Caki2 (cell line): ENCODE results near the gene PRR5. TPM values are rescaled to one million over a fixed set of nuclear protein-coding genes. Genes with fewer than 3 reads are reported as not detected.
A peak's percentile ranks its signal among the peaks of the same experiment; 100 is the strongest.

Experiments
- DNase-seq: peaks from one replicate; pipeline ENCODE4 v3.0.0-alpha.2; 2015; ENCODE audit warnings: low read depth
- in situ Hi-C: cut with HindIII; loops from 2 replicates; pipeline ENCODE4 v1.10.0; 2016; ENCODE audit warnings: low sequenced_read_pairs, low pct_unique_long_range_greater_than_20kb, mixed read lengths
- total RNA-seq: library from RNA; depleted of rRNA; stranded (reverse); fragments of >200 nt; shearing (Covaris generic); gene quantifications from 2 replicates; pipeline ENCODE4 v1.2.3, GENCODE V29; 2014; ENCODE audit warnings: low replicate concordance

The PRR5 gene
- total RNA-seq, 1 experiment from 2014 or later, result 65.0 TPM

DNA sequence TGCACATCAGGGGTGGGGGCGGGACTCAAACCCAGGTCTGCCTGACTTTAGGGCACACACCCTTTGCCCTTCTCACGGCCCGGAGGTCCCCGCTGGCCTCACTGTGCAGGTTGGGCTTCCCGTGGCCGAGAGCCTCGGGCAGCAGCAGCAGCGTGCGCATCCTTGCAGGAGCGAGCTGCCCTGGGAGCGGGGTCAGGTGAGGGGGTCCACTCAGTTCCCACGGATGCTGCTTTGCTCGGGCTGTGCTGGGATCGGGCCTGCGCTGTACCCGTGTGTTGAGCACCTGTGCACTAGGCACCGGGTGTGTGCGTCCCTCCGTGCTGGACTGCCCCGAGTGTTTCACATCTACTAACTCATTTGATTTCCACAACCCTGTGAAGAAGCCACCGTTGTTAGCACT lies 25.1 kb downstream of the PRR5 start:
- no peak for DNase-seq
- in situ Hi-C loops, result no loop called here

DNA sequence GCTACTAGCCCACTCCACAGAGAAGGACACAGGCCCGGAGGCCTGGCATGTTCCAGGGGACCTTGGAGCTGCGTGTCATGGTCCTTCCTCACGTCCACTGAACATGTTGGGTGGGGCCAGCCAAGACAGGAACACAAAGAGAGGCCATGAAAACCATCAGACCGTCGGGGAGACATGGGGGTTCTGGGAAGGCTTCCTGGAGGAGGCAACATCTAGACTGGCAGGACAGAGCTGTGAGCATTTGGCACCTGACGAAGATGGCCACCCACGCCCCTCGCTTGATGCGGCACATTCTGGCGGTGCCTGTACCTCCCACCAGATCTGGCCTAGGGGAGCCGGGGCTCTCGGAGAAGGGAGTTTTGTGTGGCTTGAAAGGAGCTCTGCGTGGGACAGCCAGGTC lies 25.7 kb downstream of the PRR5 start:
- in situ Hi-C loops, result no loop called here
- no peak for DNase-seq

DNA sequence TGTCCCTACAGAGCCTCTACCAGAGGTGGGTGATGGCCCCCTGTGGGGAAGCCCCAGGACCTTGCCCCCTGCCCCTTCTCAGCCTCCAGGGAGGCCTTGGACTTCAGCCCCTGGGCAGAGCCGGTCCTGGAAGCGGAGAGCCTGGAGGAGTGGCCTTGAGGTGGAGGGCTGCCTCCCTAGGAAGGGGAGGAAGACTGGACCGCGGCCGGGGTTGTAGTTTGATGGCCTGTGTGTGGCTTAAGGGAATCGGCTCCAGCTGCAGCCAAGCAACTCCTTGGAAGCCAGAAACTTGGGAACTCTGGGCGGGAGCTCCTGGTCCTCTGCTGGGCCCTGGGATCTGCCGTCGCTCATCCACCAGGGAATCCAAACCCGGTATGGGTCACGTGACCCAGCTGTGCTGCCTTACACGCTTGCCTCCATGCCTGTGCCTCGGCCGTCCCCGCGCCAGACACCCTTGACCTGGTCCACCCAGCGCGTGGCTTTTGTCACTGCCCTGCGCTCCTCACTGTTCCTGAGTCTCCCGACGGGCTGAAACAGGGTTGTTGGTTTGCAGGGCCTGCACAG lies 26.8 kb downstream of the PRR5 start:
- in situ Hi-C loops, result no loop called here
- DNase-seq, result no peak

DNA sequence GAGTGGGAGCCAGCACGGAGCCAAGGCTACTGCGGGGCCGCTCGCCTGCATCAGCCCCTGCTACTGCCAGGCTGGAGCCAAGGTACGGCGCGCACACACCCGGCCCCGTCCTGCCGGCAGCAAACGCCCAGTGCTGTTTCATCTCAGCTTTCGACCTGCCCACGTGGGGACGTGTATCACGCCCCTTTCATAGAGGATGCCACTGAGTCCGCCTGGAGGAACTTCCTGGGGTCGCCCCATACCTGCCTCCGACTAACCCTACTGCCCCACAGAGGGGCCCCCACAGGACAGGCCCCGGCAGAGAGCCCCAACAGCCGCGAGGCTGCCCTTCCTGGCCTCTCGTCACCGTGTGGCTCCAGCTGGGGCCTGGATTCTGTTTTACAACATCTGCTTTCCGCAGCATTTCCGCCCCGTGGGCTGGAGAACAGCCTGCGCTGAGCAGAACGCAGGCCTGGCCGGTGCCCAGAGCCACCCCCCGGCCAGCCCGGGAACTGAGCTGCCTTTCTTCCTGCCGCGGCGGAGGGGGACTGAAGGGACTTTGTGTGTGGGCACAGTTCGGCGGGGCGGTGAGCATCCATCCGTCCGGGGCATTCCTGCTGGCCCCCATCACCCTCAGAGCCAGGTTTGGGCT lies 27.5 kb downstream of the PRR5 start:
- in situ Hi-C loops, result no loop called here
- no peak for DNase-seq

DNA sequence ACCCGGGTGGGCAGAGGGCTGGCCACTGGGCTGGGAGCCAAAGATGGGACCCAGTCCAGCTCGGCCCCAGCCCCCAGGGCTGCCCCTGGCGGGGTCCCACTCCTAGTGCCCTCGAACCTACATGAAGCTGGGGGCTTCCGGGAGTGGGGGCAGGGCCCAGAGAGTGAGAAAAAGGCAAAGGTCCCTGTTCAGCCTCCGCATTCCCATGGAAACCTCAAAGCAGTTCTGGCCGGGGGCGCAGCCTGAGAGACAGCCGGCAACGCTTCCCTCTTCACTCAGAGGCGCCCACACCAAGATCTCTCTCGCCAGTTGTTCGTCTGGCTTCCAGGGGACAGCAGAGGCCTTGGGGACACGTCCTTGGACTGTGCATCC lies 28.0 kb downstream of the PRR5 start:
- in situ Hi-C loops, result no loop called here
- DNase-seq, result no peak

DNA sequence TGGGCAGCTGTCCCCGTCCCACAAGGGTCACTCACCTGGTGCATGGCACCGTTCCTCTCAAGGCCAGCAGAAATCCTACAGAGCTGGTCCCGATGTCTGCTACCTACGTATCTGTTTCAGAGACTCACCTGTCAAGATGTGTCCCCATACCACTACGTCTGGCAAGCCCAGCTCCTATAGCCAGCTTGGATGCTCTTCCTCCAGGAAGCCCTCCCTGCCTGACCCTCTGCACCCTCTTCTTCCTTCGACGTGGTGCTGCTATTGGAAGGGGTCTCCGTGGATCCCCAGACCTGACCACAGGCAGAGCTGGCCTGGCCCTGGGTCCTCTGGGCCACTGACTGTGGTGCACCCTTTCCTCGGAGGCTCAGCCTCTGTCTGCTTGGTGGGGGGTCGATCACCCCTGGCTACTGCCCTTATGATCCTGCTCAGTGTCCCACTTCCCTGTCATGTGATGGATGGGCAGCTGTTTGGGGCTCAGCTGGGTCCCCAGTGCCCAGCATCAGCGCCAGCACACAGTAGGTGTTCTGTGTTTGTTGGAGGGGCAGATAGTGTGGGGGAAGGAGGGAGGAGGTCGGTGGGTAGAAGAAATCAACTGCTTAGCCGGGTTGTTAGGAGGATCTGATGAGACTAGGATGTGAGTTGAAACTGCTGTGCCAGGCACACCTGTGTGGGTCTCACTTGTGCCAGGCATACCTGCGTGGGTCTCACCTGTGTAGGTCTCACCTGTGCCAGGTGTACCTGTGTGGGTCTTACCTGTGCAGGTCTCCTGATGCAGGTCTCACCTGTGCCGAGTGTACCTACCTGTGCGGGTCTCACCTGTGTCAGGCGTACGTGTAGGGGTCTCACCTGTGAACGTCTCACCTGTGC lies 28.7 kb downstream of the PRR5 start:
- in situ Hi-C loops, result no loop called here
- no peak for DNase-seq

DNA sequence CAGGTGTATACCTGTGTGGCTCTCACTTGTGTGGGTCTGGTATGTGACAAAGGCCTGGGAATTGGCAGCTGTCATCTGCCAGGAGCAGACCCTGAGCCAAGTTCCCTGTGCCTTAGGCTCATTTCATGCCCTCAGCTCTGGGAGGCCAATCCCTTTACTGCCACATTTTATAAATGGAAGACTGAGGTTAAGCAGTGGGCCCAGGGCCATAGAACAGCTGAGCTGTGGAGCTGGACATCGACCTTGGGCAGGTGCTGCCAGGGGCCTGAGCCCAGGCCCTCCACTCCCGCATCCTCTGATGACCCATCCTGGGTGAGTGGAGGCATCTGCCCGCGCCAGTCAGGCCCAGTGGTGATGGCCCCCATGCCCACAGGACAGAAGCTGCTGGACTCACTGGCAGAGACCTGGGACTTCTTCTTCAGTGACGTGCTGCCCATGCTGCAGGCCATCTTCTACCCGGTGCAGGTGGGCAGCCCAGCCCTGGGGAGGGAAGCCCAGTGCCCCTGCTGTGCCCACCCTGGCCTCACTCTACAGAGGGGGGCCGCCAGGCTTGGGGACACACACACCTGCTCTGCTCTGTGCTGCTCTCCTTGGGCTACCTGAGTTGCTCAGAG lies 29.5 kb downstream of the PRR5 start:
- in situ Hi-C loops, result no loop called here
- DNase-seq, result no peak

DNA sequence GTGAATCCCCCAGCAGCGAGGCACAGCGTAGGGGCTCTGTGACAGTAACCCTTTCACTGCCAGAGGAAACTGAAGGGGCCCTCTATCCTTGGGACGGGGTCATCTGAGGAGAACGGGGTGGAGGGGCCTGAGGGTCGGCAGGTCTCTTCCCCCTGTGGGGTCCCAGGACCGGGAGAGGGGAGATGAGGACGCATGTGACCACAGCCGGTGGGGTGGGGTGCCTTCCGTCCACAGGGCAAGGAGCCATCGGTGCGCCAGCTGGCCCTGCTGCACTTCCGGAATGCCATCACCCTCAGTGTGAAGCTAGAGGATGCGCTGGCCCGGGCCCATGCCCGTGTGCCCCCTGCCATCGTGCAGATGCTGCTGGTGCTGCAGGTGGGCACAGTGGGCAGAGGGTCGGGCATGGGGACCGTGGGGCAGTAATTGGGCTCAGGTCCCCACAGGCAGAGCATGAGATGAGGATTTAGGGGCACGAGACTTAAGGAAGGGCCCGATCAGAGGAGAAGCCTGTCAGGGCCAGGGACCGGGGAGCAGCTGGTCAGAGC lies 30.1 kb downstream of the PRR5 start:
- in situ Hi-C loops, result no loop called here
- no peak for DNase-seq

DNA sequence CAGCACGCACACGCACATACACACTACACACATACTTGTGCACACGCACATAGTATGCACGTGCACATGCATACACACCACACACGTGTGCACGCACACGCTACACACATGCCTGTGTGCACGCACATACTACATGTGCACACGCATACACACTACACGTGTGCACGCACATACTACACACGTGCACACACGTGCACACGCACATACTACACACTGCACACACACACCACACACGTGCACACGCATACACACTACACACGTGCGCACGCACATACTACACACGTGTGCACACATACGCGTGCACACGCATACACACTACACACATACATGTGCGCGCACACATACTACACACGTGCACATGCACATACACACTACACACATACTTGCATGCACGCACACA lies 30.7 kb downstream of the PRR5 start:
- DNase-seq, result no peak
- in situ Hi-C loops, result no loop called here

DNA sequence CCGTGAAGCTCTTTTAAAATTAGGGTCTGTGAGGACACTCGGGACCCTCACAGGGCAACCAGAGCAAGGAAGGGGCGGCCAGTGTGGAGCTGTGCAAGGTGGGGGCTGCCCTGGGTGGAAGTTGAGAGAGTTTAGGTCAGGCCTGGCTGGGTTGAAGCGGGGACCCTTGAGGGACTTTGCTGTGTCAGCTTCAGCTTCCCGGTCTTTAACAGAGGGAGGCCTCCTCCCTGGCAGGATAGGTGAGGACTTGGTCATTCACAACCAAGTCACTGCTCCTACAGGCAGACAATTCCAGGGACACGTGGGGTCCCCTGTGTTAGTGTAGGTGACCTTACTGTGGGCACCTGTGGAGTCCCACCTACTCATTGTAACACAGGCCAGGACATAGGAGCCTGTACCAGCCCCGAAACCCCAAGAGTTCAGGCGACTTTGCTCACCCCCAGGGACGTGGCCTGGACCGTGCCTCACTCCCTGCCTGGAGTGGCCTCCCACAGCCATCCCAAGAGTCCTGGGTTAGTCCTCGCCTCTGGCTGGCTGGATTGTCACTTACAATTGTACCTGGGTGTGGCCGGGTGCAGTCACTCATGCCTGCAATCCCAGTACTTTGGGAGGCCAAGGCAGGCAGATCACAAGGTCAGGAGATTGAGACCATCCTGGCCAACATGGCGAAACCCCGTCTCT lies 31.6 kb downstream of the PRR5 start:
- in situ Hi-C loops, result no loop called here
- DNase-seq, result no peak

DNA sequence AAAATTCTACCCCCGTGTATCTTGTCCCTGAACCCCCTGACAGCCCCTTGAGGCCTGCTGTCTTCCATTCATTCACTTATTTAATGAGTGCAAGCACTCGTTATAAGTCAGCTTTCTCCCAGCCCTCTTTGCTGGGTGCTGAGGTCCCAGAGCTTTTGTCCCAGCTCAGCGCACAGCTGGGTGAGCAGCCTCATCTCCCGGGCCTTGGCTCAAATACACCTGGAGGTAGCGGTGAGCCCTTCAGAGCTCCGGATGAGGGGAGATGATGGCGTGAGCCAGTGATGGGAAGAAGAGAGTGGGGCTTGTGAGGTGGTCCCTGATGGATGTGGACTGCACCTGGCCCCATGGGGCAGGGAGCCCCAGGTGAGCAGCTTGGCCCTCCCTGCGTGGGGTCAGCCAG lies 32.3 kb downstream of the PRR5 start:
- in situ Hi-C loops, result no loop called here
- DNase-seq, result no peak

DNA sequence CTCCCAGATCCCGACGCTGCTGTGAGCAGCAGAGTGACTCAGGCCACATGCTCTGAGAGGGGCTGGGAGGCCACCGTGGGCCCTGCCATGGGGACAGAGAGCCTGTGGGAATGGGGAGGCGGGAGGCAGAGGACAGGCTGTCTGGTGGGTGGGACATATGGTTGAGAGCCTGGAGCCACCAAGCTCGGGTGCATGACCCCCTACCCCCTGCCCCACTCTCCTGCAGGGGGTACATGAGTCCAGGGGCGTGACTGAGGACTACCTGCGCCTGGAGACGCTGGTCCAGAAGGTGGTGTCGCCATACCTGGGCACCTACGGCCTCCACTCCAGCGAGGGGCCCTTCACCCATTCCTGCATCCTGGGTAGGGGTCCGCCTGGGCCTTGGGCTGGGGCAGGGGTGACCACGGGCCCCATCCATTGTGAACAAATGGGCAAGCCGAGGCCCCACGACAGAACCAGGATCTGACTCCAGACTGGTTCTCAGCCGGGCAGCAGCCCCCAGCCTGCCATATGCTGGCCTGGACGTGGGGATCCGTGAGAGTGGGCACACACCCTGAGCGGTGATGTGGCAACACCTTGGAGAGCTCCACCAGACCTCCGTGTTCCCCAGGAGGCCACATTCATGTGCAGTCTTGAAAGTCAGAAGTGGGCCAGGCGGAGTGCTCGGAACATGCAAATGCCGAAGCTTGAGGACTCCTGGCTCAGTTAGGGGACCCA lies 33.0 kb downstream of the PRR5 start:
- in situ Hi-C loops, result no loop called here
- no peak for DNase-seq

DNA sequence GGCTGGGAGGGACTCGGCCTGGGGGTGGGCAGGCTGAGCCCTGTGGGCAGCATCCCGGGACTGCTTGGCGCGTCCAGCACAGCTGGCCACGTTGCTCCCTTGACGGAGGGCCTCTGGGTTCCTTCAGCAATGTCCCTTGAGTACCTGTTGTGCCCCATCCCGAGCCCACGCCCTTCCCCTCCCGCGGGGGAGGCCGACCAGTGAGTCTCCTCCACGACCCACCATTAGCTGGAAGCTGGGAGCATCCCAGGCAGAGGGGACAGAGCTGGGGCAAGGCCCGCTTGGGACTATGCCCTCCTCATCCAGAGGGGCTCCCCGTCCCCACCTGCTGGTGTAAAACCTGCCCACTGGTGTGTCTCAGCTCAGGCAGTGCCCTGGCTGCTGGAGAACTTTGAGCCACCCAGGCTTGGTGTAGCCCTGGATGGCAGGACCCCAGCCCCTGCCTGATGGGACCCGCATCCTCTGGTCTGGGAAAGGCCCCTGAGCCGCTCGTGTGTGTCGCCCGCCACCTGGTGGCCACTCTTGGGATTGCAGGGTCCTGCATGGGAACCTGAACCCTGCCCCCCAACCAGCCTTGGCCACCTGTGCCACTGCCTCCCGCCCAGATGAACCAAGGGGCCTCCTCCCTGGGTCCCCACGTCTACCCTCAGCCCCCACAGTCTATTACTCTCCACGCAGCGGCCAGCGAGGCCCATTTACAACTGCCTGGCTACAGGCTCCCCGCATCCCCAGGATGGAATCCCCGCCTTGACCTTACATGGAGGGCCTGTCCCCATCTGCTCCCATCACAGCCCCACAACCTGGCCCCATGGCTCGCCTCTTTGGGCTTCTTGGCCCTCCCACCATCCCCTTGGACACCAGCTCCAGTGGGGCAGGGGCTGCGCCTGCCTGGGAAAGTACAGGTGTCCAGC lies 33.8 kb downstream of the PRR5 start:
- peak; percentile 58 for DNase-seq
- in situ Hi-C loops, result no loop called here

DNA sequence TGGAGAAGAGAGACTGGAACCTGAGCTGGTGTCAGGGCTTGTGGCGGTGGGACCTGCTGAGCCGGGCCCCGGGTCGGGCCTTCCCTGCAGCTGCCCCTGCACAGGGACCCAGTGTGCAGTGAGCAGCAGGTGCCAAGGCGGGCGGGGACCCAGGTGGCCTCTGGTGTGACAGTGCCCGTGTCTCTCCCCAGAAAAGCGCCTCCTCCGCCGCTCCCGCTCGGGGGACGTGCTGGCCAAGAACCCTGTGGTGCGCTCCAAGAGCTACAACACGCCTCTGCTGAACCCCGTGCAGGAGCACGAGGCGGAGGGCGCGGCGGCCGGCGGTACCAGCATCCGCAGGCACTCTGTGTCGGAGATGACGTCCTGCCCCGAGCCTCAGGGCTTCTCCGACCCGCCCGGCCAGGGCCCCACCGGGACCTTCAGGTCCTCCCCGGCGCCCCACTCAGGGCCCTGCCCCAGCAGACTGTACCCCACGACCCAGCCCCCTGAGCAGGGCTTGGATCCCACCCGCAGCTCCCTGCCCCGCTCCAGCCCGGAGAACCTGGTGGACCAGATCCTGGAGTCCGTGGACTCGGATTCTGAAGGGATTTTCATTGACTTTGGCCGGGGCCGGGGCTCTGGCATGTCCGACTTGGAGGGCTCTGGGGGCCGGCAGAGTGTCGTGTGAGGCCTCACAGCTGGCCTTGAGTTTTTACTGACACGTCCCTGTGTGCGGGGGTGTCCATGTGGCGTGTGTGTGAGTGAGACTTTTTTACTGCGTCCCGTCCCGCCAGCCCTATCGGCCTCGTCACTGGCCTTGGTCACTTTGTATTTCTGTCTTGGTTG lies 34.8 kb downstream of the PRR5 start:
- no peak for DNase-seq
- in situ Hi-C loops, result no loop called here

DNA sequence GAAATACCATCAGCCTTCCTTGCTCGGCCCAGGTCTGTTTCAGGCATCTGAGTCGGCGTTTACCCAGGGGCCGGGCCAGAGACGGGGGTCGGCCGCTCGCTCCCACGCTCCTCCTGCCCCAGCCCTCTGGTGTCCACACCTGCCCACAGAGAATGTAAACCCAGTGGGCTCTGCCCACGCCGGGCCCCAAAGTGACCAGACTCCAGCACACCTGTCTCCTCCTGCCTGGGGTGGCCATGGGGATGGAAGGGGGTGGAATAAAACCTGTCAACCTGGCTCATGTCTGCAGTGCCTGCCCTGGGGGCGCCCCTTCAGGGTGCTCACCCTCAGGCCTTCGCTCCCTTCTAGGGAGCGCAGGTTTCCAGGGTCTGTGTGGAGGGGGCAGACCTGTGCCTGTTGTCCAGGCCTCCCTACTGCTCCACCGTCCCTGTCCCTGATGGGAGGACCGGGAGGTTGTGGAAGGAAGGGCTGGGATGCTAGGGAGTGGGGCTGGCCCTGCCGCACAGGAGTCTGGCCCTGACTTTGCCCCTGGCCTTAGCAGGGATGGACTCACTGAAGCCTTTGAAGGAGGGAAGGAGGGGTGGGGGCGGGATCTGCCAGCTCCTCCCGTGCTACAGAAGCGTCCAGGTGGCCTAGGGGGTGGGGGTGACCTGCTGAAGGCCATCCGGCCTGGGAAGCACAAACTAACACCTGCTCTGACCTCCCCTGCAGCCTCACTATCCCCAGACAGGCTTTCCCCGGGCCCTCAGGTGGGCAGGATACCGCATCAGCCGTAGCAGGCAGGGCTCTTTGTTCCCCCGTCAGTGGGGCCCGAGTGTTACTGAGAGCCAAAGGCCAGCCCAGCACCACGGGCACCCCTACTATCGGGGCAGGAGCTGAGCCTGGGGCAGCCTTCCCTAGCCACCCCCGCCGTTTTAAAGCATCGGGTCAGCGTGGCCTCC lies 35.7 kb downstream of the PRR5 start:
- in situ Hi-C loops, result no loop called here

More for the DNA sequence above, 35.7 kb downstream of the PRR5 start:
- DNase-seq, result no peak
